Smooth muscle cell (in vitro differentiated cells): Measurements from ENCODE around the gene GATA2. TPM values are rescaled to one million over a fixed set of nuclear protein-coding genes. Genes with fewer than 3 reads are reported as not detected.

Experiments used
- DNase-seq: peaks from one replicate; lab custom pipeline; 2025; ENCODE audit not compliant: unreplicated experiment; lab: John Stamatoyannopoulos, UW
- H2AFZ ChIP-seq: fragments of 200-600 bp; sonication (generic); 2 replicates; pipeline ENCODE4 v1.6.0; 2016; ENCODE audit warnings: antibody characterized with exemption, low read depth, mild to moderate bottlenecking
- H3F3A ChIP-seq: fragments of 200-600 bp; sonication (generic); 2 replicates; pipeline ENCODE4 v1.6.0; 2017; ENCODE audit warnings: antibody characterized with exemption, low read depth
- H3K27ac ChIP-seq: fragments of 200-600 bp; sonication (generic); 2 replicates; pipeline ENCODE4 v1.5.1; 2016; ENCODE audit warnings: low read depth, mild to moderate bottlenecking
- H3K27me3 ChIP-seq: fragments of 200-600 bp; sonication (generic); 2 replicates; pipeline ENCODE4 v1.6.1; 2016; ENCODE audit warnings: low read depth, mild to moderate bottlenecking
- H3K36me3 ChIP-seq: fragments of 200-600 bp; sonication (generic); 2 replicates; pipeline ENCODE4 v1.5.1; 2016; ENCODE audit warnings: low read depth
- H3K4me1 ChIP-seq: fragments of 200-600 bp; sonication (generic); 2 replicates; pipeline ENCODE4 v1.5.1; 2016; ENCODE audit warnings: low read depth
- H3K4me2 ChIP-seq: fragments of 200-600 bp; sonication (generic); 2 replicates; pipeline ENCODE4 v1.6.0; 2016; ENCODE audit warnings: mild to moderate bottlenecking
- H3K4me3 ChIP-seq: fragments of 200-600 bp; sonication (generic); 2 replicates; pipeline ENCODE4 v1.5.1; 2016; ENCODE audit warnings: mild to moderate bottlenecking
- H3K79me2 ChIP-seq: fragments of 200-600 bp; sonication (generic); 2 replicates; pipeline ENCODE4 v1.6.0; 2016; ENCODE audit warnings: low read depth, mild to moderate bottlenecking
- H3K9ac ChIP-seq: fragments of 200-600 bp; sonication (generic); 2 replicates; pipeline ENCODE4 v1.6.0; 2016; ENCODE audit warnings: low read depth
- H3K9me3 ChIP-seq: fragments of 200-600 bp; sonication (generic); replicated peaks from 2 replicates; pipeline ENCODE4 v1.5.1; 2016; ENCODE audit warnings: low read depth
- H4K20me1 ChIP-seq: fragments of 200-600 bp; sonication (generic); 2 replicates; pipeline ENCODE4 v1.6.0; 2016; ENCODE audit warnings: low read depth
- WGBS: methylation state at CpG from one replicate; pipeline ENCODE4 v1.1.7; 2016; ENCODE audit warnings: low lambda C conversion rate; 5-methylcytosine and 5-hydroxymethylcytosine counted together
- polyA plus RNA-seq: library from polyadenylated mRNA; unstranded; fragments of >200 nt; fragmentation: Nextera tagmentation; extraction: Ambion mirVana; gene quantifications from 2 replicates; pipeline ENCODE4 v1.2.1, GENCODE V29; 2016
- total RNA-seq: library from RNA; depleted of rRNA; stranded (reverse); fragments of >200 nt; gene quantifications from 2 replicates; pipeline ENCODE4 v1.2.3, GENCODE V29; 2014
- TF ChIP-seq, protein P1 (sequence below): fragments of 200-600 bp; sonication (generic); IDR thresholded peaks from 2 replicates; pipeline ENCODE4 v1.5.1; 2017; ENCODE audit warnings: borderline replicate concordance, mild to moderate bottlenecking, antibody characterized with exemption; ENCODE audit not compliant: insufficient read depth, poor library complexity, severe bottlenecking

GATA2 gene
- total and polyA plus RNA-seq, 2 experiments from 2014 or later: 5.8 to 6.8 TPM

DNA sequence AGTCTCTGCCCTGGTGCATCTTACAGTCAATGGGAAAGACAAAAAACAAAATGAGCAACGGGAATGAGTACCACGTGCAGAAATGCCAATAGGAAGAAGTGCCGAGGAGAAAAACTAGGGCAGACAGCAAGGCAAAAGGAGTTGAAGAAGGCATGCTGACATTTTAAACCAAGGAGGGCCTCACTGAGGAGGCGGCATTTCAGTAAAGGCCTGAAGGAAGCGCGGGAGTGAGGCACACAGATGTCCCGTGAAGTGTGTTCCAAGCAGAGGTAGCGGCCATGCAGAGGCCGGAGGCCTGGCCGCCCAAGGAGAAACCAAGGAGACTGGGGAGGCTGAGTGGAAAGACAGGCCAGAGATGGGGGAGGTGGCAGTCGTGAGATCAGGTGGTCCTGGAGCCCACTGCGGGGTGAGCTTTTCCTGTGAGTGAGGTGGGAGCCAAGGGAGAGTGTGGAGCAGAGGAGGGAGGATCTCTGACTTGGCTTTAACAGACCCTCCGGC lies 61.1 kb downstream of the GATA2 start:
- TF ChIP-seq, protein P1, sequence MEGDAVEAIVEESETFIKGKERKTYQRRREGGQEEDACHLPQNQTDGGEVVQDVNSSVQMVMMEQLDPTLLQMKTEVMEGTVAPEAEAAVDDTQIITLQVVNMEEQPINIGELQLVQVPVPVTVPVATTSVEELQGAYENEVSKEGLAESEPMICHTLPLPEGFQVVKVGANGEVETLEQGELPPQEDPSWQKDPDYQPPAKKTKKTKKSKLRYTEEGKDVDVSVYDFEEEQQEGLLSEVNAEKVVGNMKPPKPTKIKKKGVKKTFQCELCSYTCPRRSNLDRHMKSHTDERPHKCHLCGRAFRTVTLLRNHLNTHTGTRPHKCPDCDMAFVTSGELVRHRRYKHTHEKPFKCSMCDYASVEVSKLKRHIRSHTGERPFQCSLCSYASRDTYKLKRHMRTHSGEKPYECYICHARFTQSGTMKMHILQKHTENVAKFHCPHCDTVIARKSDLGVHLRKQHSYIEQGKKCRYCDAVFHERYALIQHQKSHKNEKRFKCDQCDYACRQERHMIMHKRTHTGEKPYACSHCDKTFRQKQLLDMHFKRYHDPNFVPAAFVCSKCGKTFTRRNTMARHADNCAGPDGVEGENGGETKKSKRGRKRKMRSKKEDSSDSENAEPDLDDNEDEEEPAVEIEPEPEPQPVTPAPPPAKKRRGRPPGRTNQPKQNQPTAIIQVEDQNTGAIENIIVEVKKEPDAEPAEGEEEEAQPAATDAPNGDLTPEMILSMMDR: no peak
- Histone ChIP-seq H3K27me3 (peaks cover 38% of the 10 kb centered on the region), H3K4me3 (no peak overlapping the region), H3K4me1 (peaks cover 4% of the 10 kb centered on the region), H3K27ac (no peak overlapping the region), H3K4me2 (peak overlapping the region; percentile 90), H3K9me3 (no peaks in the 10 kb centered on the region), H3K79me2 (no peaks in the 10 kb centered on the region), H3K9ac (no peak overlapping the region), H3F3A (peaks cover 4% of the 10 kb centered on the region), H2AFZ (no peak overlapping the region), H3K36me3 (no peaks in the 10 kb centered on the region), H4K20me1 (no peaks in the 10 kb centered on the region)
- WGBS: 62% methylated on average over 13 of the region's 13 CpGs
- DNase-seq: no peak

DNA sequence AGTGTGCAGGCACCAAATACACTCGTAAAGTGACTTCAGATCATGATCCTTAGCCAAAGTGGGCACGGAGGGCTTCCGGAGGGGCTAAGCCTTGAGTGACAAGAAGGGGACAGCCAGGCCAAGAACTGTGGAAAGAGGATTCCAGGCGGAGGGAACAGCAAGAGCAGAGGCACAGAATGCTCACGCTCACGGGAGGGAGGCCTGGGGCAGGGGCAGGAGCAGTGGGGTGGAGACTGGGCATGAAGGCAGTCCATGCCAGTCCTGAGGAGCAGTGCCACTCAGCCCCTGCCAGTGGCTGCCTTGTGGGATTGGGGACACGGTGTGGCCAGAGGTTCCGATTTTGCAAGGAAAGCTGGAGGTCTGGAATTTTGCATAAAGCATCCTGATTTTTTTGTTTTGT lies 62.3 kb downstream of the GATA2 start:
- TF ChIP-seq, protein P1: no peak
- no peak for DNase-seq
- WGBS: 64% methylated on average over 8 of the region's 8 CpGs
- Histone ChIP-seq H3K9ac (no peak overlapping the region), H3K4me1 (peaks cover 7% of the 10 kb centered on the region), H3K27me3 (peaks cover 38% of the 10 kb centered on the region), H3K27ac (no peak overlapping the region), H4K20me1 (no peaks in the 10 kb centered on the region), H3F3A (peaks cover 4% of the 10 kb centered on the region), H3K4me2 (no peak overlapping the region), H3K4me3 (no peak overlapping the region), H3K36me3 (no peaks in the 10 kb centered on the region), H3K79me2 (no peaks in the 10 kb centered on the region), H3K9me3 (no peaks in the 10 kb centered on the region), H2AFZ (no peak overlapping the region)

DNA sequence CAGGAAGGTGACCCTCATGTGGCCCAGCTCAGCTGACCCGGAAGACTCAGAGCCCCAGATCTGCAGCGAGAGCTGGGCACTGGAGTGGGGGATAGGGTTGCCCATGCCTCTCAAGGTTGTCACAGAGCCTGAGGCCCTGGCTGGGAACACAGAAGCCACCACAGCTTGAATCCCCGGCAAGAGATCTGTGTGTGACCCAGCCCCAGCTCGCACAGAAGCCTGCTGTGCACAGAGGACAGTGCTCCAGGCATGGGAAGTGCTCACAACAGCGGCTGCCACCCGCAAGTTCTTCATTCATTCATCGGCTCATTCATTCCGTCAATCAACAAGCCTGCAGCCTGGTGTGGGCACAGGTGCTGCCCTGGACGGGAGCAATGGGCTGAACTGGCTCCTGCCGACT lies 62.7 kb downstream of the GATA2 start:
- Histone ChIP-seq H3K27me3 (peaks cover 38% of the 10 kb centered on the region), H3K27ac (no peak overlapping the region), H3K79me2 (no peaks in the 10 kb centered on the region), H3K4me1 (peaks cover 7% of the 10 kb centered on the region), H3F3A (peaks cover 4% of the 10 kb centered on the region), H3K4me2 (no peak overlapping the region), H2AFZ (no peak overlapping the region), H3K36me3 (no peaks in the 10 kb centered on the region), H3K9ac (no peak overlapping the region), H4K20me1 (no peaks in the 10 kb centered on the region), H3K4me3 (no peak overlapping the region), H3K9me3 (no peaks in the 10 kb centered on the region)
- 84% methylated on average over 10 of the region's 10 CpGs for WGBS
- DNase-seq: no peak
- TF ChIP-seq, protein P1: no peak

DNA sequence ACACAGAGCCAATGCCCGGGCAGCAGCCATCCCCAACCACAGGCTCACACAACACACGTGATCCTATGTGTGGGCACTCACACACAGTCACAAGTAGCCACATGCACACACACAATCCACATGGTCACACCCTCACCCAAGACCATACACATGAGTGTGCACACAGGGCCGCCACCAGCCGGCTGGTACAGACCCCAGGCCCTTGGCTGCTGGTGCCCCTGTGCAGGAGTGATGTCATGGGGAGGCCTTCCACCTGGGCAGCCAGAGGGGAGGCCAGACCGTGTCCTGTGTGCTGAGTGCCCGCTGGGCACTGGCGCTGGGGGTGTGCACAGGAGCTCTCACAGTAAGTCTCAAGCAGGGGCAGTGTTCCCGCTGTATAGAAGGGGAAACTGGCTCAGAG lies 63.2 kb downstream of the GATA2 start:
- Histone ChIP-seq H3K4me1 (peaks cover 7% of the 10 kb centered on the region), H3F3A (peaks cover 4% of the 10 kb centered on the region), H3K4me3 (no peak overlapping the region), H3K4me2 (no peak overlapping the region), H2AFZ (no peak overlapping the region), H3K36me3 (no peaks in the 10 kb centered on the region), H3K9ac (no peak overlapping the region), H3K27me3 (peaks cover 38% of the 10 kb centered on the region), H4K20me1 (no peaks in the 10 kb centered on the region), H3K79me2 (no peaks in the 10 kb centered on the region), H3K9me3 (no peaks in the 10 kb centered on the region), H3K27ac (no peak overlapping the region)
- WGBS: 97% methylated on average over 8 of the region's 8 CpGs
- TF ChIP-seq, protein P1: no peak
- no peak for DNase-seq
